Astrocyte (in vitro differentiated cells and primary cell): ENCODE results near the gene NID2.

ENCODE experiments used
- EZH2 ChIP-seq: IDR thresholded peaks from 2 replicates; pipeline ENCODE4 v1.6.1; 2012; ENCODE audit warnings: mild to moderate bottlenecking, low read length, inconsistent platforms; ENCODE audit not compliant: insufficient read depth
- TF ChIP-seq, protein P1 (sequence below): IDR thresholded peaks from 2 replicates; pipeline ENCODE4 v1.5.1; 2011; ENCODE audit warnings: low read depth, mild to moderate bottlenecking, inconsistent platforms, low read length, moderate library complexity; ENCODE audit not compliant: insufficient read depth

DNA sequence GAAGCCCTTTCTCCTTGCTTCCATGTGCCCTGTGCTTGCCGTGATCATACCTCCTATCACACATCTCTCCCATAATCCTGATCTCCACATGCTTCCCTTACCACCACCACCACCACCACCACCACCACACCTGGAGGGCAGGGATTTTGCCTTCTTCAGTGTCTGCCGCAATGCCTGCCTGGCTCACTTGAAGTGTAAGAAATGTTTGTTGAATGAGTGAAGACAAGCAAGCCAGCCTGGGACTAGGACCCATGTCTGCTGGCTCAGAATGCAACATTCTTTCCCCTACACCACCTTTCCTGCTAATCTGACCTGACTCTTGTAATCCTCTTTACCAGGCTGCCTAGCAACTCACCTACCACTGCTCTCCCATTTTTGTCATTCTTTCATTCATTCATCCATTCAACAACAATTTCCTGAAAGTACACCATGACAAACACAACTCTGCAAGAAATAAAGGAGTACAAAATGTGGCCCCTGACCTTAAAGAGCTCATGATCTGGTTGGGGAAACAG lies 3.5 kb upstream of the NID2 start:
- TF ChIP-seq, protein P1, sequence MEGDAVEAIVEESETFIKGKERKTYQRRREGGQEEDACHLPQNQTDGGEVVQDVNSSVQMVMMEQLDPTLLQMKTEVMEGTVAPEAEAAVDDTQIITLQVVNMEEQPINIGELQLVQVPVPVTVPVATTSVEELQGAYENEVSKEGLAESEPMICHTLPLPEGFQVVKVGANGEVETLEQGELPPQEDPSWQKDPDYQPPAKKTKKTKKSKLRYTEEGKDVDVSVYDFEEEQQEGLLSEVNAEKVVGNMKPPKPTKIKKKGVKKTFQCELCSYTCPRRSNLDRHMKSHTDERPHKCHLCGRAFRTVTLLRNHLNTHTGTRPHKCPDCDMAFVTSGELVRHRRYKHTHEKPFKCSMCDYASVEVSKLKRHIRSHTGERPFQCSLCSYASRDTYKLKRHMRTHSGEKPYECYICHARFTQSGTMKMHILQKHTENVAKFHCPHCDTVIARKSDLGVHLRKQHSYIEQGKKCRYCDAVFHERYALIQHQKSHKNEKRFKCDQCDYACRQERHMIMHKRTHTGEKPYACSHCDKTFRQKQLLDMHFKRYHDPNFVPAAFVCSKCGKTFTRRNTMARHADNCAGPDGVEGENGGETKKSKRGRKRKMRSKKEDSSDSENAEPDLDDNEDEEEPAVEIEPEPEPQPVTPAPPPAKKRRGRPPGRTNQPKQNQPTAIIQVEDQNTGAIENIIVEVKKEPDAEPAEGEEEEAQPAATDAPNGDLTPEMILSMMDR, result no peak
- TF ChIP-seq EZH2, result no peak
